Activated T-helper 1 cell treated with anti-CD3 and anti-CD28 coated beads, Interleukin-12 subunit alpha, Interleukin-12 subunit beta, Interleukin-2, Interleukin-4 antibody, amounts not matched to agents 30 ng/mL and 10 ng/mL and 1 ng/mL, durations not matched to agents 14 hours and 24 hours and 36 hours (primary cell): ENCODE measurements around the gene PXDC1. TPM values are rescaled to one million over a fixed set of nuclear protein-coding genes. Genes with fewer than 3 reads are reported as not detected.
A peak's percentile ranks its signal among the peaks of the same experiment; 100 is the strongest.

Experiments
- DNase-seq: peaks from one replicate; pipeline ENCODE4 v3.0.0; 2021; ENCODE audit warnings: low spot score
- H3K27ac Mint-ChIP-seq: one replicate; pipeline ENCODE4 v1.8.0; 2021; ENCODE audit warnings: mild to moderate bottlenecking, mixed read lengths
- H3K27me3 Mint-ChIP-seq: one replicate; pipeline ENCODE4 v1.8.0; 2022; ENCODE audit warnings: mild to moderate bottlenecking, moderate library complexity, mixed read lengths; ENCODE audit not compliant: insufficient read depth
- H3K36me3 Mint-ChIP-seq: one replicate; pipeline ENCODE4 v1.8.0; 2021; ENCODE audit warnings: low read depth, mixed read lengths
- H3K4me1 Mint-ChIP-seq: one replicate; pipeline ENCODE4 v1.8.0; 2021; ENCODE audit warnings: low read depth, mixed read lengths
- H3K4me3 Mint-ChIP-seq: one replicate; pipeline ENCODE4 v1.8.0; 2021; ENCODE audit warnings: mild to moderate bottlenecking, moderate library complexity, mixed read lengths
- H3K9me3 Mint-ChIP-seq: one replicate; pipeline ENCODE4 v1.8.0; 2021; ENCODE audit warnings: mixed read lengths
- intact Hi-C: fragments of 100-400 bp; cut with micrococcal nuclease; formaldehyde crosslinking; loops from one replicate; pipeline ENCODE4 v1.15.1; 2024
- total RNA-seq: library from RNA; stranded (reverse); gene quantifications from 2 replicates; pipeline ENCODE4 v1.2.3, GENCODE V29; 2022

PXDC1 gene
- total RNA-seq, 1 donor from 2014 or later = 0.57 TPM

- intact Hi-C loops = no loop called here
- peak overlapping the region; percentile 81 for H3K4me3 Mint-ChIP-seq
- no peak for DNase-seq
Observed at GRCh38 chr6:3753228-3753835, 1.8 kb upstream of the PXDC1 start.

GRCh38 chr6:3752531-3753227, 1.2 kb upstream of the PXDC1 start:
- intact Hi-C loops = no loop called here
- H3K9me3 Mint-ChIP-seq = no peaks in the 10 kb centered on the region

More at GRCh38 chr6:3753228-3753835, 1.8 kb upstream of the PXDC1 start:
- H3K27ac Mint-ChIP-seq = no peak overlapping the region
- no peaks in the 10 kb centered on the region for H3K9me3 Mint-ChIP-seq
- H3K27me3 Mint-ChIP-seq = peaks cover 48% of the 10 kb centered on the region
- H3K36me3 Mint-ChIP-seq = no peaks in the 10 kb centered on the region
- peaks cover 6% of the 10 kb centered on the region for H3K4me1 Mint-ChIP-seq

DNA sequence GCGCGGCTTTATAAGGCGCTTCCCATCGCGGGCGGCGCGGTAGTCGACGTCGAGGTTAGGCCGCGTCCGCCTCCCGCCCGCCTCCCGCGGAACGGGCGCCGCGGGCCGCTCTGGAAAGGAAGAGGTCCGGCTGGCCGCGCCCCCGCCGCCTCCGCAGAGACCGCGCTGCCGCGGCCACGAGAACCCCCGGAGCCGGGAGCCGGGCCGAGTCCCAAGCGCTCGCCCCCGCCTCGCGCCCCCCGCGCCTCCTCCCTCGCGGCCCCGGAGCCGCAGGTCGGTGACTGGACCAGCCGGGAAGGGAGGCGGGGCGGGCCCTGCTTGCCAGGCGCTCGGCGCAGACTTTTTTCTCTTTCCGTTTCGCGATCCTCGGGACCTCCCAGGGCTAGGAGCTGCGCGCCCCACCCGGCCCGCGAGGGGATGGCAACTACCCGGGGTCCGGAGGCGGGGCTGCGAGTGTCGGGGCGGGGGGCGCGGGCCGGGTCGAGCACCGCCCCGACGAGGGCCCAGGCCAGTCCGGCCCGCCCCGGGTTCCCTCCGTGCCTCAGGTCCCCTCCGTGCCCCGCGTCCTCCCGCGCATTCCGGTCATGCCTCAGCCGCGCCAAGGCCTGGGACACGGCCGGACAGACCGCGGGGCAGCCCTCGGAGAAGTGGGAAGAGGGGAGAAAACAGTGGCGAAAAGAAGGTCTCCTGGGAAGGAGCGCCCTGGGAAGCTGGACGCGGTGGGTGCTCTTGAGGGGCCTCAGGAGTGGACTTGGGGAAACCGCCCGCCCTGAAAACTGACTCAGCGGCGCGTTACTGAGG, 417 bp upstream of the PXDC1 start:
- H3K9me3 Mint-ChIP-seq = no peaks in the 10 kb centered on the region
- H3K36me3 Mint-ChIP-seq = no peaks in the 10 kb centered on the region
- no peak overlapping the region for H3K27ac Mint-ChIP-seq
- peaks cover 6% of the 10 kb centered on the region for H3K4me1 Mint-ChIP-seq
- intact Hi-C loops = no loop called here
- H3K27me3 Mint-ChIP-seq = peaks cover 55% of the 10 kb centered on the region
- DNase-seq = peak; percentile 48
- H3K4me3 Mint-ChIP-seq = peak overlapping the region; percentile 15

More at GRCh38 chr6:3752531-3753227, 1.2 kb upstream of the PXDC1 start:
- DNase-seq = no peak
- Mint-ChIP-seq H3K4me3 (peak overlapping the region; percentile 81), H3K27ac (peak overlapping the region; percentile 29), H3K27me3 (peaks cover 55% of the 10 kb centered on the region), H3K4me1 (peaks cover 6% of the 10 kb centered on the region), H3K36me3 (no peaks in the 10 kb centered on the region)

DNA sequence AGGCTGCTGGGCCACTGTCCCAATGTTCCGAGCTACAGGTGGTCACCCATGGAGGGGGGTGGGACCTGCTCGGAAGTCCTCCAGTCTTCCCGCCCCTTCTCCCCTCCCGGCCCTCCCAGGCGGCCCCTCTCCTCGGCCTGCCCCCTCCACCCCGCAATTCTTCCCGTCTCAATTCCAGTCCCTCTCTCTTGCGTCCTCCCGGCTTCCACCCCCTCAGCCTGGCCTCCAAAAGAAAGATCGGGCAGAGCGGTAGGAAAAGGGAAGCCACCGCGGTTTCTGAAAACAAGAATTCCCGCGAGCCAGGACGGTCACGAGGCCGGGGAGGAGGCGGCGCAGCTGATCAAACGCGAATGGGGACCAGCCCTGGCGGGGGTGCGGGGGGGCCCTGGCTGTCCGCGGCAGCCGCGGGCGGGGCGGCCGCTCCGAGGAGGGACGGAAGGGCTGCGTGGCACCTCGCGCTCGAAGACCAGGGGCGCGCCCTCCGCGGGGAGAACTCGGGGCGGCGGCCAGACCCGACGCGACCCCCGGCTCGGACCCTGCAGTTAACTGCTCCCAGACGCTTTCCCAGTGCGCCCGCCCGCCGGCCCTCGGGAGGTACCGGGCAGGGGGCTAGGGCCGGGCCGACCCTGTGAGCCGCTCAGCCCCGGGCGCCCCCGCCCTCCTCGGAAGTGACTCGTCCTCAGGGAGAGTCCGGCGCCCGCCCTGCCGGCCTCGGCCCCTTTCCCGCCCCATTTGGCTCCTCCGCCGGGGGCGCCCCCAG, 1.0 kb downstream of the PXDC1 start:
- Mint-ChIP-seq H3K9me3 (no peaks in the 10 kb centered on the region), H3K4me3 (peak overlapping the region; percentile 54), H3K4me1 (peaks cover 6% of the 10 kb centered on the region), H3K36me3 (no peaks in the 10 kb centered on the region), H3K27me3 (peaks cover 50% of the 10 kb centered on the region), H3K27ac (no peak overlapping the region)
- DNase-seq = no peak
- intact Hi-C loops = no loop called here

GRCh38 chr6:3749977-3750316, 1.6 kb downstream of the PXDC1 start:
- intact Hi-C loops = loop anchor here (5.0 kb wide), 1 partner anchor 387 kb away; the partner anchor contains the start of gene ECI2
- peaks cover 6% of the 10 kb centered on the region for H3K4me1 Mint-ChIP-seq
- no peaks in the 10 kb centered on the region for H3K9me3 Mint-ChIP-seq
- H3K27me3 Mint-ChIP-seq = peaks cover 50% of the 10 kb centered on the region
- no peak overlapping the region for H3K27ac Mint-ChIP-seq
- H3K4me3 Mint-ChIP-seq = peak overlapping the region; percentile 65
- DNase-seq = no peak
- no peaks in the 10 kb centered on the region for H3K36me3 Mint-ChIP-seq

GRCh38 chr6:3749067-3749841, 2.3 kb downstream of the PXDC1 start:
- H3K9me3 Mint-ChIP-seq = no peaks in the 10 kb centered on the region
- no peak overlapping the region for H3K4me3 Mint-ChIP-seq
- H3K4me1 Mint-ChIP-seq = peaks cover 6% of the 10 kb centered on the region
- H3K27ac Mint-ChIP-seq = no peak overlapping the region
- no peak for DNase-seq
- H3K27me3 Mint-ChIP-seq = peaks cover 48% of the 10 kb centered on the region
- H3K36me3 Mint-ChIP-seq = no peaks in the 10 kb centered on the region
- intact Hi-C loops = loop anchor here (5.0 kb wide), 1 partner anchor 388 kb away; the partner anchor contains the start of gene ECI2

GRCh38 chr6:3748208-3749066, 3.1 kb downstream of the PXDC1 start:
- Mint-ChIP-seq H3K27me3 (peaks cover 40% of the 10 kb centered on the region), H3K36me3 (no peaks in the 10 kb centered on the region), H3K9me3 (no peaks in the 10 kb centered on the region), H3K4me1 (peaks cover 6% of the 10 kb centered on the region), H3K4me3 (no peak overlapping the region), H3K27ac (no peak overlapping the region)
- DNase-seq = no peak
- intact Hi-C loops = loop anchor here (1.0 to 5.0 kb wide), 3 partner anchors 185 to 389 kb away; partner anchors contain the start of gene ECI2

- intact Hi-C loops = loop anchor here (5.0 kb wide), 1 partner anchor 390 kb away; the partner anchor contains the start of gene ECI2
- peaks cover 31% of the 10 kb centered on the region for H3K27me3 Mint-ChIP-seq
- H3K27ac Mint-ChIP-seq = no peak overlapping the region
- no peak overlapping the region for H3K4me3 Mint-ChIP-seq
- DNase-seq = no peak
- no peaks in the 10 kb centered on the region for H3K9me3 Mint-ChIP-seq
- H3K4me1 Mint-ChIP-seq = peaks cover 10% of the 10 kb centered on the region
- H3K36me3 Mint-ChIP-seq = no peaks in the 10 kb centered on the region
Observed at GRCh38 chr6:3747100-3747737, 4.3 kb downstream of the PXDC1 start.

DNA sequence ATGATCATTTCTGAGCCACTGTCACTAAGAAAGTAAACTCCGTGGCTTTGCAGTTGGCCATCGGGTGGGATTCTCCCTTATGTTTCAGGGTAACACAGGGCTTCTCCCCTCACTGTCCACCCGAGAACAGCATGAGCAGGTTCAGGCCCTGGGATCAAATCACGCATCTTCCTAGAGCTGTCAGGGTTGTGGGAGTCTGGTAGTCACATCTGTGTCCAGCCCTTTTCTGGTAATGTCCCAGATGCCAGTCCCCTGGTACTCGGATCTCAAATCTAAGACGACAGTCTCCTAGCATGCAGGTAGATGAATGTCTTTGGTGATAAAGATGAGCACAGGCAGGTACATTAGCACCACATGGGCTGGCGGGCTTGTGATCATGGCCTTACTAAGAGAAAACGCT, 4.8 kb downstream of the PXDC1 start:
- Mint-ChIP-seq H3K4me3 (no peak overlapping the region), H3K27me3 (peaks cover 35% of the 10 kb centered on the region), H3K4me1 (peaks cover 13% of the 10 kb centered on the region), H3K36me3 (no peaks in the 10 kb centered on the region), H3K27ac (no peak overlapping the region), H3K9me3 (no peaks in the 10 kb centered on the region)
- intact Hi-C loops = loop anchor here (5.0 kb wide), 1 partner anchor 391 kb away; the partner anchor contains the start of gene ECI2
- no peak for DNase-seq

GRCh38 chr6:3746119-3746691, 5.3 kb downstream of the PXDC1 start:
- Mint-ChIP-seq H3K27ac (no peak overlapping the region), H3K36me3 (no peaks in the 10 kb centered on the region), H3K27me3 (peaks cover 35% of the 10 kb centered on the region), H3K4me1 (peaks cover 13% of the 10 kb centered on the region), H3K4me3 (no peak overlapping the region), H3K9me3 (no peaks in the 10 kb centered on the region)
- intact Hi-C loops = loop anchor here (5.0 kb wide), 1 partner anchor 391 kb away; the partner anchor contains the start of gene ECI2
- DNase-seq = no peak
